Measurements from ENCODE around the gene H19.

Gene H19

DNA sequence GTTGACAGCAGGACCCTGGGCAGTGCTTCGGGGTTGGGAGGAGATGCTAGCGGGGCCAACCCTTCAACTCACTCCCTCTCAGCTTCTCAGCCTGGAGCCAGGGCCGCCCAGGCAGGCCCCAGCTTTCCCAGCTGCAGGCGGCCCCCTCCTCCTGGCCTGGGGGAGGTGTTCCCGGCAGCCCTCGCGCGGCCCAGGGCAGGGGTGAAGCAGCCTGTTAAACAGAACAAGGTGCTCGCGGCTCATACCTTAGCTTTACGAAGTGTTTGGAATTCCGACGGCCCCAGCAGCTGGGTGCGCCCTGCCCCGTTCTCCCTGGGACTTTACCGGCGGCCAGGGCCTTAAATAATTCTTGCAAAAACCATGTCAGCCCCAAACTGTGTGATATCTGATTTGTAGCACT lies 33.3 kb downstream of the H19 start:
- H3K27ac ChIP-seq (ENCODE audit: low read depth, low read length, poor library complexity, severe bottlenecking) = no peak overlapping the region
- H3K9ac ChIP-seq (ENCODE audit: low read length) = no peak overlapping the region
- H3K4me3 ChIP-seq (ENCODE audit: low read depth, low read length, poor library complexity, severe bottlenecking) = no peak overlapping the region
- H2AFZ ChIP-seq (ENCODE audit: low read length) = no peak overlapping the region
- H3K4me2 ChIP-seq (ENCODE audit: low read length) = no peak overlapping the region
- TF ChIP-seq EZH2 (IDR thresholded peaks at IDR 0.05; ENCODE audit: borderline replicate concordance, low read length) = no peak
- TF ChIP-seq, protein P1, sequence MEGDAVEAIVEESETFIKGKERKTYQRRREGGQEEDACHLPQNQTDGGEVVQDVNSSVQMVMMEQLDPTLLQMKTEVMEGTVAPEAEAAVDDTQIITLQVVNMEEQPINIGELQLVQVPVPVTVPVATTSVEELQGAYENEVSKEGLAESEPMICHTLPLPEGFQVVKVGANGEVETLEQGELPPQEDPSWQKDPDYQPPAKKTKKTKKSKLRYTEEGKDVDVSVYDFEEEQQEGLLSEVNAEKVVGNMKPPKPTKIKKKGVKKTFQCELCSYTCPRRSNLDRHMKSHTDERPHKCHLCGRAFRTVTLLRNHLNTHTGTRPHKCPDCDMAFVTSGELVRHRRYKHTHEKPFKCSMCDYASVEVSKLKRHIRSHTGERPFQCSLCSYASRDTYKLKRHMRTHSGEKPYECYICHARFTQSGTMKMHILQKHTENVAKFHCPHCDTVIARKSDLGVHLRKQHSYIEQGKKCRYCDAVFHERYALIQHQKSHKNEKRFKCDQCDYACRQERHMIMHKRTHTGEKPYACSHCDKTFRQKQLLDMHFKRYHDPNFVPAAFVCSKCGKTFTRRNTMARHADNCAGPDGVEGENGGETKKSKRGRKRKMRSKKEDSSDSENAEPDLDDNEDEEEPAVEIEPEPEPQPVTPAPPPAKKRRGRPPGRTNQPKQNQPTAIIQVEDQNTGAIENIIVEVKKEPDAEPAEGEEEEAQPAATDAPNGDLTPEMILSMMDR (IDR thresholded peaks at IDR 0.05; ENCODE audit: low read length) = no peak
- H3K79me2 ChIP-seq (ENCODE audit: insufficient read depth, low read length) = no peaks in the 10 kb centered on the region
- no peaks in the 10 kb centered on the region for H3K9me3 ChIP-seq (ENCODE audit: low read length)
- no peaks in the 10 kb centered on the region for H3K27me3 ChIP-seq (ENCODE audit: insufficient read depth, low read length)
- no peaks in the 10 kb centered on the region for H4K20me1 ChIP-seq (ENCODE audit: insufficient read depth, low read length)
- H3K4me1 ChIP-seq (ENCODE audit: insufficient read depth, low read length, severe bottlenecking) = no peaks in the 10 kb centered on the region
- H3K36me3 ChIP-seq (ENCODE audit: insufficient read depth, low read length) = no peaks in the 10 kb centered on the region
- no peaks in the 10 kb centered on the region for H3F3A ChIP-seq (ENCODE audit: insufficient read depth, low read length)
- H3K9me2 ChIP-seq (ENCODE audit: low read depth, low read length) = no peaks in the 10 kb centered on the region

DNA sequence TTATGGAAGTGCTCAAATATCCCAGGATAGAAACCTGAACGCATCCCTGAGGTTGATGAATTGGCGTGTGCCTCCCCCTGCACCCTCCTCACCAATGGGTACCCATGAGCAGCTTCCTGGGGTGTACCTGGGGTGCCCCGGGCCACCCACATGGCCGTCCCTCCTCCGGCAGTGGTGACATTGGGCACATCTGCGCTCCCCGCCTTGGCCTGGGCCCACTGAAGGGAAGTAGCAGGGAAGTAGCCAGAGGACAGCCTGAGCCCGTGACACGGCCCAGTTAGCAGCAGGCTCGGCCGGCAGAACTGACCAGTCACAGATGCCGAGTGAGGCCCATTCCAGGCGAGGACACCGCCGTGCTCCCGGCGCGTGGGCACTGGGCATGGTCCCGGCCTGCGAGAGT lies 33.8 kb downstream of the H19 start:
- Histone ChIP-seq H3K9me2 (ENCODE audit: low read depth, low read length) (no peaks in the 10 kb centered on the region), H3F3A (ENCODE audit: insufficient read depth, low read length) (no peaks in the 10 kb centered on the region), H4K20me1 (ENCODE audit: insufficient read depth, low read length) (no peaks in the 10 kb centered on the region), H3K79me2 (ENCODE audit: insufficient read depth, low read length) (no peaks in the 10 kb centered on the region), H3K4me2 (ENCODE audit: low read length) (no peak overlapping the region), H3K9me3 (ENCODE audit: low read length) (no peaks in the 10 kb centered on the region), H3K27ac (ENCODE audit: low read depth, low read length, poor library complexity, severe bottlenecking) (no peak overlapping the region), H3K27me3 (ENCODE audit: insufficient read depth, low read length) (no peaks in the 10 kb centered on the region), H3K9ac (ENCODE audit: low read length) (no peak overlapping the region), H3K4me3 (ENCODE audit: low read depth, low read length, poor library complexity, severe bottlenecking) (no peak overlapping the region), H3K4me1 (ENCODE audit: insufficient read depth, low read length, severe bottlenecking) (no peaks in the 10 kb centered on the region), H3K36me3 (ENCODE audit: insufficient read depth, low read length) (no peaks in the 10 kb centered on the region), H2AFZ (ENCODE audit: low read length) (no peak overlapping the region)
- TF ChIP-seq EZH2 (IDR thresholded peaks at IDR 0.05; ENCODE audit: borderline replicate concordance, low read length) = no peak
- TF ChIP-seq, protein P1 (IDR thresholded peaks at IDR 0.05; ENCODE audit: low read length) = no peak

DNA sequence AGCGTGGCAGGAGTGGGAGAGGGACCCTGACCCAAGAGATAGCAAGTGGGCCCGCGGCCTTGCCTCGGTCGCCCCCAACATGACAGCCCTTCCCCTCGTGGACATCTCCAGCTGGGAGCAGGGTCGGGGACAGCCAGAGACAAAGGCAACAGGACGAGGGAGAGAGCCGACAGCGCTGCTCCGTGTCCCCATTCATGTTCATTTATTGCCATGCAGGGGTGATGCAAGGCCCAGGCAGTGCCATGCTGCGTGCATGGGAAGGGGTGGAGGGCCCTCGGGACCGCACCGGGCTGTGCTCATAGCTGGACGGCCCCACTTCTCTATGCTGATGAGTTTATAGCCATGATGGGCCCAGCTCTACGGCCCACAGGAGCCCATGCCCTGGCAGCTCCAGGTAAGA lies 37.9 kb downstream of the H19 start:
- Histone ChIP-seq H3K9me2 (ENCODE audit: low read depth, low read length) (no peaks in the 10 kb centered on the region), H3K27me3 (ENCODE audit: insufficient read depth, low read length) (no peaks in the 10 kb centered on the region), H3K4me1 (ENCODE audit: insufficient read depth, low read length, severe bottlenecking) (no peaks in the 10 kb centered on the region), H3K4me3 (ENCODE audit: low read depth, low read length, poor library complexity, severe bottlenecking) (no peak overlapping the region), H3K36me3 (ENCODE audit: insufficient read depth, low read length) (no peaks in the 10 kb centered on the region), H3K27ac (ENCODE audit: low read depth, low read length, poor library complexity, severe bottlenecking) (no peak overlapping the region), H2AFZ (ENCODE audit: low read length) (no peak overlapping the region), H3K79me2 (ENCODE audit: insufficient read depth, low read length) (no peaks in the 10 kb centered on the region), H3K9ac (ENCODE audit: low read length) (no peak overlapping the region), H4K20me1 (ENCODE audit: insufficient read depth, low read length) (no peaks in the 10 kb centered on the region), H3K4me2 (ENCODE audit: low read length) (no peak overlapping the region), H3K9me3 (ENCODE audit: low read length) (no peaks in the 10 kb centered on the region), H3F3A (ENCODE audit: insufficient read depth, low read length) (no peaks in the 10 kb centered on the region)
- TF ChIP-seq, protein P1 (IDR thresholded peaks at IDR 0.05; ENCODE audit: low read length) = no peak
- no peak for TF ChIP-seq EZH2 (IDR thresholded peaks at IDR 0.05; ENCODE audit: borderline replicate concordance, low read length)

Data from OCI-LY1 (cell line).